GM19238 (cell line): ENCODE results near the gene GBP3.
"Not testable (repeated sequence)": the region's sequence is repeated elsewhere in the genome, so short reads cannot be mapped to it uniquely, and the experiment has no call there.

Source experiments
- DNase-seq: peaks from one replicate; pipeline ENCODE4 v3.0.0; 2011; ENCODE audit warnings: low spot score; ENCODE audit not compliant: insufficient read length

Gene GBP3

GRCh38 chr1:89022167-89022959 lies at the start of gene GBP3:
Gene GBP3, minus strand, starts transcription at chr1:89022866. Its CDS starts 2,145 bp downstream, at chr1:89020721.
- no peak for DNase-seq

GRCh38 chr1:89070509-89070908 lies 47.8 kb upstream of the GBP3 start:
- no peak for DNase-seq

- no peak for DNase-seq
Observed at GRCh38 chr1:89069951-89070350, 47.3 kb upstream of the GBP3 start.

- no peak for DNase-seq
Observed at GRCh38 chr1:89068291-89068690, 45.6 kb upstream of the GBP3 start.

- DNase-seq, result no peak
Observed at GRCh38 chr1:89065079-89065868, 42.6 kb upstream of the GBP3 start, which contains the start of gene GBP1. Gene GBP1, minus strand, starts transcription at chr1:89065208. Its CDS starts 1,974 bp downstream, at chr1:89063234.

- DNase-seq, result no peak
Observed at GRCh38 chr1:89064632-89065031, 42.0 kb upstream of the GBP3 start.

GRCh38 chr1:89063094-89063493 lies 40.4 kb upstream of the GBP3 start:
- DNase-seq, result no peak

GRCh38 chr1:89060091-89060490 lies 37.4 kb upstream of the GBP3 start:
- no peak for DNase-seq

- no peak for DNase-seq
Observed at GRCh38 chr1:89051955-89052312, 29.3 kb upstream of the GBP3 start.

- no peak for DNase-seq
Observed at GRCh38 chr1:89051300-89051954, 28.8 kb upstream of the GBP3 start.

- DNase-seq, result no peak
Observed at GRCh38 chr1:89050649-89051033, 28.0 kb upstream of the GBP3 start.

GRCh38 chr1:89049901-89050648 lies 27.4 kb upstream of the GBP3 start:
- not testable (repeated sequence) for DNase-seq

GRCh38 chr1:89049187-89049586 lies 26.5 kb upstream of the GBP3 start:
- DNase-seq, result not testable (repeated sequence)

GRCh38 chr1:89047734-89048133 lies 25.1 kb upstream of the GBP3 start:
- DNase-seq, result no peak

GRCh38 chr1:89046318-89047183 lies 23.9 kb upstream of the GBP3 start:
- DNase-seq, result not testable (repeated sequence)

- no peak for DNase-seq
Observed at GRCh38 chr1:89044970-89045721, 22.5 kb upstream of the GBP3 start.

GRCh38 chr1:89043940-89044339 lies 21.3 kb upstream of the GBP3 start:
- DNase-seq, result no peak

- no peak for DNase-seq
Observed at GRCh38 chr1:89042491-89042890, 19.8 kb upstream of the GBP3 start.

- no peak for DNase-seq
Observed at GRCh38 chr1:89041721-89042120, 19.1 kb upstream of the GBP3 start.
